Right ventricle myocardium inferior (tissue), 1 donor: Measurements from ENCODE around the gene ACAD11. TPM values are rescaled to one million over a fixed set of nuclear protein-coding genes. Genes with fewer than 3 reads are reported as not detected.
A peak's percentile ranks its signal among the peaks of the same experiment; 100 is the strongest.
"Not testable (repeated sequence)": the region's sequence is repeated elsewhere in the genome, so short reads cannot be mapped to it uniquely, and the experiment has no call there.

Experiments used
- ATAC-seq: fragments of 200-7000 bp; cut with Tn5 transposase; one replicate; pipeline ENCODE4 v1.9.1; 2020; ENCODE audit warnings: mild to moderate bottlenecking, moderate library complexity
- DNase-seq: peaks from one replicate; pipeline ENCODE4 v3.0.0; 2021; ENCODE audit errors: missing footprints
- intact Hi-C: fragments of 100-400 bp; cut with DNase I; formaldehyde crosslinking; loops from one replicate; pipeline ENCODE4 v1.11.0; 2022
- total RNA-seq: library from RNA; stranded (reverse); fragmentation: NEBNext Ultra II Directional; extraction: Animal tissue kit (Norgen Biotek cat#: 25700); gene quantifications from one replicate; pipeline ENCODE4 v1.2.1, GENCODE V29; 2021
- donor health status: DM: no; HTN: yes; CAD: no; lungs with severe emphysema.

ACAD11 gene
- total RNA-seq, 1 donor from 2014 or later = 14.5 TPM

GRCh38 chr3:132615881-132616280, 43.7 kb downstream of the ACAD11 start:
- no peak for ATAC-seq
- intact Hi-C loops = no loop called here
- DNase-seq = no peak

- DNase-seq, ATAC-seq, intact Hi-C loops: not testable (repeated sequence)
These were observed 44.3 kb downstream of the ACAD11 start for GRCh38 chr3:132615301-132615700.

- ATAC-seq, DNase-seq, intact Hi-C loops: not testable (repeated sequence)
These were observed 53.0 kb downstream of the ACAD11 start for GRCh38 chr3:132606620-132607019.

GRCh38 chr3:132606085-132606484, 53.5 kb downstream of the ACAD11 start:
- no peak for DNase-seq
- intact Hi-C loops = no loop called here
- ATAC-seq = no peak

GRCh38 chr3:132605374-132605792, 54.2 kb downstream of the ACAD11 start:
- intact Hi-C loops = no loop called here
- ATAC-seq = peak; percentile 34
- no peak for DNase-seq

- DNase-seq, intact Hi-C loops, ATAC-seq: not testable (repeated sequence)
These were observed 59.0 kb downstream of the ACAD11 start for GRCh38 chr3:132600614-132601013.

GRCh38 chr3:132598181-132598580, 61.4 kb downstream of the ACAD11 start:
- ATAC-seq (no peak), DNase-seq (no peak)
- intact Hi-C loops = no loop called here

GRCh38 chr3:132597660-132598059, 61.9 kb downstream of the ACAD11 start:
- intact Hi-C loops = no loop called here
- ATAC-seq (no peak), DNase-seq (no peak)

- DNase-seq (no peak), ATAC-seq (no peak)
- intact Hi-C loops = no loop called here
These were observed 62.7 kb downstream of the ACAD11 start, which contains the start of gene ACKR4 for GRCh38 chr3:132596816-132597433. TSS of gene ACKR4 (plus strand) at chr3:132597270. CDS start at chr3:132600398, 3,128 bp downstream.

GRCh38 chr3:132596326-132596725, 63.3 kb downstream of the ACAD11 start:
- ATAC-seq = no peak
- DNase-seq = no peak
- intact Hi-C loops = no loop called here

GRCh38 chr3:132595014-132595413, 64.6 kb downstream of the ACAD11 start:
- intact Hi-C loops = no loop called here
- ATAC-seq = no peak
- no peak for DNase-seq

- DNase-seq (no peak), ATAC-seq (no peak)
- intact Hi-C loops = no loop called here
These were observed 65.1 kb downstream of the ACAD11 start for GRCh38 chr3:132594498-132594897.

- intact Hi-C loops = no loop called here
- DNase-seq = no peak
- no peak for ATAC-seq
These were observed 65.7 kb downstream of the ACAD11 start for GRCh38 chr3:132593947-132594323.

- intact Hi-C loops = no loop called here
- ATAC-seq = no peak
- DNase-seq = no peak
These were observed 66.2 kb downstream of the ACAD11 start for GRCh38 chr3:132593241-132593946.

GRCh38 chr3:132592216-132592615, 67.4 kb downstream of the ACAD11 start:
- no peak for DNase-seq
- intact Hi-C loops = no loop called here

GRCh38 chr3:132587401-132587800, 72.2 kb downstream of the ACAD11 start:
- intact Hi-C loops = no loop called here
- ATAC-seq (no peak), DNase-seq (no peak)

More at GRCh38 chr3:132592216-132592615, 67.4 kb downstream of the ACAD11 start:
- no peak for ATAC-seq

GRCh38 chr3:132573797-132574211, 85.8 kb downstream of the ACAD11 start:
- DNase-seq = no peak
- peak; percentile 66 for ATAC-seq
- intact Hi-C loops = no loop called here

- no peak for ATAC-seq
- DNase-seq = no peak
- intact Hi-C loops = no loop called here
These were observed 89.6 kb downstream of the ACAD11 start for GRCh38 chr3:132570016-132570415.

- intact Hi-C loops = no loop called here
- DNase-seq (no peak), ATAC-seq (peak; percentile 8)
These were observed 90.0 kb downstream of the ACAD11 start for GRCh38 chr3:132569580-132569979.

- DNase-seq = no peak
- ATAC-seq = no peak
These were observed 90.5 kb downstream of the ACAD11 start for GRCh38 chr3:132569153-132569552.

More at GRCh38 chr3:132569153-132569552, 90.5 kb downstream of the ACAD11 start:
- intact Hi-C loops = no loop called here
